SHP77 (cell line): Measurements from ENCODE around the gene KLF17.
"Not testable (repeated sequence)": the region's sequence is repeated elsewhere in the genome, so short reads cannot be mapped to it uniquely, and the experiment has no call there.

Experiments
- DNase-seq, 2 experiments: peaks; one replicate each; lab custom pipeline; 2025; lab: John Stamatoyannopoulos, UW

The KLF17 gene

DNA sequence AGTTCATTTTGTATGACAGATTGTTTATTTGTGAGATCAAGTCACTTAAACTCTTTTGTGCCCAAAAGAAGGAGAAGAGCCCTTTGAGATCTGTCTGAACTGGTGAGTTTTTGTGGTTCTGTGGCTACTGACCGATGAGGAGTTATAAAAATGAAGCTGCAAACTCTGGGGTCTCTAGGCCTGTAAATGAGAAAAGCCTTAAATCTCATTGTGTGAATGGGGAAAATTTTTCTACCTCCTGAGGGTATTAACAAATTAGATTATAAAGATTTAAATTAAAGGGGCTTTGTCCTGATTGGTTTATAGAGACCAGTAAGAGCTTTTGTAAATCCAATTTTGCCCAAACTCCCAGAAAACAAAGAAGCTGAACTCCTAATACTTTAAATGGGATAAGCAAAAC is 9.7 kb upstream of the KLF17 start:
- DNase-seq: no peak

DNA sequence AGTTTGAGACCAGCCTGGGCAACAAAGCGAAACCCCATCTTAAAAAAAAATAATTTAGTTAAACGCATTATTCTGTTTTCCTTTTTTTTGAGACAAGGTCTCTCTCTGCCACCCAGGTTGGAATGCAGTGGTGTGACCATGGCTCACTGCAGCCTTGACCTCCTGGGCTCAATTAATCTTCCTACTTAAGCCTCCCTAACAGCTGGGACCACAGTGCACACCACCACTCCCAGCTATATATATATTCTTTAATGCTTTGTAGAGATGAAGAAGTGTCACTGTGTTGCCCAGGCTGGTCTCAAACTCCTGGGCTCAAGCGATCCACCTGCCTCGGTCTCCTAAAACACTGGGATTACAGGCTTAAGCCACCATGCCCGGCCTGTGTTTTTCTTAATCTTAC is 7.7 kb upstream of the KLF17 start:
- no peak for DNase-seq

DNA sequence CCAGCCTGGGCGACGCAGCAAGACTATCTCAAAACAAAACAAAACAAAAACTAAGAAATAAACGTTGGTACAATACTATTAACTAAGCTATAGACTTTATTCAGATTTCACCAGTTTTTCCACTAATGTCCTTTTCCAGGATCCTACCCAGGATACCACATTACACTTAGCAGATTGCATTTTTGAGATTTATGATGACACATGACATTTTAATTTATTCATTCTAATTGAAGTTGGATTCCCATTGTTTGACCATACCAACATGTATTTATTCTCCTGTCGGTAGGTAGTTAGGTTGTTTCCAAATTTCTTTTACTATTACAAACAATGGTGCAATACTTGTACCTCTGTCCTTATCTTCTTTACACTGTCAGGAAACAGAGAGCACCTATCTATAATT is 6.8 kb upstream of the KLF17 start:
- no peak for DNase-seq

DNA sequence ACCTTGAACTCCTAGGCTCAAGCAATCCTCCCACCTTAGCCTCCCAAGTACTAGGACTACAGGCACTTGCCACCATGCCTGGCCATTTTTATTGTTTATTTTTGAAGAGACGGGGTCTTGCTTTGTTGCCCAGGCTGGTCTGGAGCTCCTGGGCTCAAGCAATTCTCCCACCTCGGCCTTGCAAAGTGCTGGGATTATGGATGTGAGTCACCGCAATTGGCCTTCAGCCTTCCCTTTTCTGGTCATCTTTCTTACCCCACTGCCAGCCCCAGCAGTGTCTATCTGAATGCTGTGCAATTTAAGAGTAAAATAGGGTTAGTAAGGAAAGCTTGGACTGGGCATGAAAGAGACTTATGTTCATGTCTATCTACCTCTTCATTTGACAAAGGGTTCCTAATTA is 6.1 kb upstream of the KLF17 start:
- DNase-seq: no peak

DNA sequence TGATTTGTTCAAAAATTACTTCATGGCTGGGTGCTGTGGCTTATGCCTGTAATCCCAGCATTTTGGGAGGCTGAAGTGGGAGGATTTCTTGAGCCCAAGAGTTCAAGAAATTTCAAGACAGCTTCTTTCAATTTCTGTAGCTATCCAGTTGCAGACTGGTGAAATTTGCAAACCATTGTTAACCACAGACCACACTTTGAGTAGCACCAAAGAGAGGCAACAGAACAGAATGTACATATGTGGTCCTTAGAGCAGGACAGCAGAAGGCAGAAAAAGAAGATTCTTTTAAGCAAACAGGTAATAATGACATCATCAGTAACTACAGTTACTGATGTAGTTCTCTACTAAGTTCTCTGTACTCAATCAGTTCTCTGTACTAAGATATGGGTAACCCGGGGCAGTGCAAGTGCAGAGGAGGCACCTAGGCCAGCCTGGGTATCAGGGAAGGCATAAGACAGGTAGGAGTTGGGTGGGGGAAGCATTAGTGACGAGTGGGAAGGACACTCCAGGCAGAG is 5.5 kb upstream of the KLF17 start:
- no peak for DNase-seq

- no peak for DNase-seq
Observed at GRCh38 chr1:44114098-44114497, 4.5 kb upstream of the KLF17 start.

- DNase-seq: not testable (repeated sequence)
Observed at GRCh38 chr1:44117272-44117671, 1.3 kb upstream of the KLF17 start.

DNA sequence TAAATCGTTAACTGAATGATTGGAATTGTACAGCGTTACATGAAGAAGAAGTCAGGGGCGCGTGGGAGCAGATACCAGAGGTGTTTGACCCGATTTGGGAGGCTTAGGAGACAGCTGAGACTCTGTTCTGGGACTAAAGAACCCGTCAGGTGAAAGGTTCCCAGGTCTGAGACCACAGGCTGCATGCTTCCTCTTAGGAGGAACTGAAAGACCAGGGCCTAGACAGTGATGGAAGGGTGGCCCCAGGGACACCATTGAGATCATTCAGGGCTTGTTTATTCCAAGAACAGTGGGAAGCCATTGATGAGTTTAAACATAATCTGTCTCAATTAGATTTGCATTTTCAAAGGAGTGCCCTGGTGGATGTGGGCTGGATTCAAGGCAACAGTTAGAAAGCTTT is 904 bp downstream of the KLF17 start:
- no peak for DNase-seq

GRCh38 chr1:44120398-44120949 is 1.9 kb downstream of the KLF17 start:
- no peak for DNase-seq

GRCh38 chr1:44129616-44130500 is 11.2 kb downstream of the KLF17 start:
- no peak for DNase-seq

GRCh38 chr1:44131411-44131810 is 12.8 kb downstream of the KLF17 start:
- DNase-seq: no peak

DNA sequence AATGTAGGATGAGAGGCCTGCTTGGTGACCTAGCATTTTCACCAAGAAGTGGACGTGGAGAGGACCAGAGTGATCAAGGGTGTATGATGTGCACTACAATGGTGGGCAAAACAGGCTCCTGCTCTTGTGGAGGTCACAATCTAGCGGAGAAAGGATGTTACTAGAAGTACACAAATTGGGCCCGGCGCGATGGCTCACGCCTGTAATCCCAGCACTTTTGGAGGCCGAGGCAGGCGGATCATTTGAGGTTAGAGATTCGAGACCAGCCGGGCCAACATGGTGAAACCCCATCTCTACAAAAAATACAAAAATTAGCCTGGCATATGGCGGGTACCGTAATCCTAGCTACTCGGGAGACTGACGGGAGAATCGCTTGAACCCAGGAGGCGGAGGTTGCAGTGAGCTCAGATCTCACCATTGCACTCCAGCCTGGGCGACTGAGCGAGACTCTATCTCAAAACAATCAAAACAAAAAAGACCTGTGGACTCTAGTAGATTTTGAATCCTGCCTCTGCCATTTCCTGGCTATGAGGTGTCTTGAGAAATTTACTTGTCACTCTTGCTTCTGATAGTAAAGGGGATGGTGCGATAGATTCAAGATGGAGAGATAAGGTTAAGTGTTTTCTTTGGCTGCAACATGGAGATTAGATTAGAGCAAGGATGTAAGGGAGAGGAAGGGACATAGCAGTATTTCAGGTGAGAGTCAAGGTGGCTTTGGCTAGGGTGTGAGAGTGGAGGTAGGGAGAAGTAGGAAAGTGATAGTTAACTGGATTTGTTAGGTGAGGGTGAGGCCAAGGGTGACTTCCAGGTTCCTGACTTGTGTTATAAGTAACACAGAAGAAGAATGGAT is 15.7 kb downstream of the KLF17 start:
- no peak for DNase-seq

DNA sequence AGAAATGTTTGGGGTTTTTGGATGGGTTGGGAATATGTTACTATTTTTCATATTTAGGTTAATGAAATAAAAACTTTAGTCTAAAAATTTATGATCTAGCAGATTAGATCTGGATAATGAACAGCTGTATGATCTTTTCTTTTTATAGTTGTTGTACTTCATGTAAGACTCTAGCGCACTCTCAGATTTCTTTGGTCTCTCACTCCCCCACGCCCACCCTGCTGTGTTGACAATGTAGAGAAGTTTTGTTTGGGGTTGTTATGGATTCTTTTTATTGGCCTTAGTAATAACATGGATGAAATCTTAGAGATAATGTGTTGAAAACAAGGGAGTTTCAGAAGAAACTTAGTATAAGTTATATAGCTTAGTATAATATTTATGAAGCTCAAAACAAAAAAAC is 17.3 kb downstream of the KLF17 start:
- DNase-seq: no peak

GRCh38 chr1:44138239-44138638 is 19.6 kb downstream of the KLF17 start:
- no peak for DNase-seq

GRCh38 chr1:44139565-44139964 is 20.9 kb downstream of the KLF17 start:
- DNase-seq: not testable (repeated sequence)

DNA sequence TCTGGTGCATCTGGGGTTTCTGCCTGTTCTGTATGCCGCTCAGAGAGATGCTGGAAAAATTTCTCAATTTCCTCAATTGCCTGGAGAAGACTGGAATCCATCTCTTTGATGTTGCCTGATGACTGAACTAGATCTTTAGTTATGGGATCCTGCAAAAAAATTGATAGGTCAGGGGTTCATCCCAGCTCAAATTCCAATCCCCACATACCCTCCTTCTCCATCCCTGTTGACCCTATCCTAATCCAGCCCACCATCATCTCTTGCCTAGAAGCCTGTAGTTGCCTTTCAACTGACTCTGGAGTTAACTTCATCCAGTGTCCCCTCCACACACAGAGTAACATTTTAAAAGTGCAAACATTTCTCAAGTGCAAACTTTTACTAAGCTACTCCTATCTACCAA is 22.9 kb downstream of the KLF17 start, which contains the start of gene KLF18:
Gene KLF18, minus strand, starts transcription at position 101 of the 400 bp plus-strand sequence. Its CDS starts 0 bp downstream, at position 101.
- DNase-seq: no peak

DNA sequence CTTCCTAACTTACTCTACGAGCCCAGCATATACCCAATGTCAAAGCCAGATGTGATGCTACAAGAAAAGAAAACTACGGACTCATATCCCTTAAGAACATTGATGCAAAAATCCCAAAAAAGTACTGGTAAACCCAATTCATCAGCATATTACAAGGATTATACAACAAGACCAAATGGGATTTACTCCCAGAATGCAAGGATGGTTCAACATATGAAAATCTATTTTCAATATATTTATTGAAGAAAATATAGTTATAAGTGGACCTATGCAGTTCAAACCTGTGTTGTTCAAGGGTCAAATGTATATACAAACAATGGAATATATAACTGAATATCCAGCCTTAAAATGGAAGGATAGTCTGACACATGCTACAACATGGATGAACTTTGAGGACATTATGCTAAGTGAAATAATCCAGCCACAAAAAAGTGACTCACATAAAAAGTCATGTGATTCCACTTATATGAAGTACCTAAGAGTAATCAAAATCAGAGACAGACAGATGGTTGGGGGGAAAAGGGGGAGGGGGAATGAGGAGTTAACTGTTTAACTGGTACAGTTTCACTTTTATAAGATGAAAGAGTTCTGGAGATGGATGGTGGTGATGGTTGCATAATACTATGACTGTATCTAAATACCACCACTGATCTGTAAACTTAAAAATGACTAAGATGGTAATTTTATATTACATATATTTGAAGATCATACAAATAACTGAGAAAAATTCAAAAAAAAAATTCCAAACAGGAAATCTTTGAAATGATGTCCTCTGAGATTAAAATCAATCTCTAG is 26.5 kb downstream of the KLF17 start:
- no peak for DNase-seq

DNA sequence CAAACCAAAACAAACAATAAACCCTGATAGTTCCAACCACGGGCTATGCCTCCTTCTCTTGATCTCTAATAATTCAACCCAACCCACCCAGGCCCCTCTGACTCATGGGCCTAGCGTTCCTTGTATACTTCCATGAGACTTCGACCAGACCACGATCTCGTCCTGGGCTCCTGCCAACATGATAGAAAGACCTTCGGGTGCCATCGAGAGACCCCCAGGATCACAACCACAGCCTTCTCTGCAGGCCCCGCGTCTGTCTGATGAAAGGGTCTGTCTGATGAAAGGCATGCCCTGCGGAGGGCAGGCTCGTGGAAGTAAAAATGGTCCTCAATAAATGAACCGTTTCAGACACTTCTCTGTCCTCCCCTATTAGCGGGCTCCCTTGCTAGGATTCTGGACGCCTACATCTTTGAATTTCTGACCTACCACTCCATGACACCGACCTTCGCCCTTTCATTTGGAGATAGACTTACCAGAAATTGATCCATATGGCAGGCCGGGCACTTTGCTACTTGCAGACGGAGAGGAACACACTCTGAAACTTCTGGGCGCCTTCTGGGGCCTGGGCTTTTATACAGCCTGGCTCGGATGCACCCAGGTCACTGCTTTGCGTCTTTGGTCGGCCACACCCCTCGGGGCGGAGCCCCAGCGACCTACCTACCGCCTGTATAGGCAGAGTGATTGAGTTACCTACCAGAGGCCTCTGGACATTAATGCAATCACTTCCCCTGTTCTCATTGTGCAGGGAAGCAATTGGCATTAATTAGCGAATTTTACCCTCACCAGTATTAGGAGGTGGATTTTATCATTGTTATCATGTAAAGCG is 28.1 kb downstream of the KLF17 start:
- no peak for DNase-seq

GRCh38 chr1:44147582-44147981 is 29.0 kb downstream of the KLF17 start:
- no peak for DNase-seq

DNA sequence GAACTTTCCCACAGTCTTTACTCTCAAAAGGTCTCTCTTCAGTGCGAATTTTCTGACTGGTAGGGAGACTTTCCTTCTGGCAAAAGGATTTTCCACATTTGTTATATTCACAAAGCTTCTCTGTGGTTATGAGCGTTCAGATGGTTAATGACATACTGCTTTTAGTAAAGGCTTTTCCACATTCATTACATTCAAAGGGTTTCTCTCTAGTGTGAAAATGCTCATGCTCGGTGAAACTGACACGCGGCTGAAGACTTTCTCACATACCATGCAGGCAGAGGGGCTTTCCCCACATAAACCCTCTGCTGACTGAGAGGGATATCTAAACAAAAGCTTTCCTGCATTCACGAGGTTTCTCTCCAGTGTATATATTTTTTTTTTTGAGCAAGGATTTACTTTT is 32.7 kb downstream of the KLF17 start:
- DNase-seq: no peak

- DNase-seq: no peak
Observed at GRCh38 chr1:44151808-44152207, 33.2 kb downstream of the KLF17 start.
